ENCODE data around the gene NUCB1. TPM values are rescaled to one million over a fixed set of nuclear protein-coding genes. Genes with fewer than 3 reads are reported as not detected.
"Not testable (repeated sequence)": the region's sequence is repeated elsewhere in the genome, so short reads cannot be mapped to it uniquely, and the experiment has no call there.

Gene NUCB1
- polyA plus RNA-seq (ENCODE audit: insufficient read depth in 1 of 5, insufficient read length in 5 of 5, low replicate concordance in 1 of 5), result 100 to 1,000 TPM; 137 to 239 (median 180) TPM
- long read RNA-seq, donor 1, transcript NUCB1-201 (13 exons, 2,668 nt), result major isoform, 14 of 92 reads
- long read RNA-seq, donor 1, partial matches to known transcripts, result 74 of 92 reads
- long read RNA-seq, donor 1, other reads (novel, unspliced or antisense), result 0 of 92 reads
- long read RNA-seq, donor 2, transcript NUCB1-201 (13 exons, 2,668 nt), result major isoform, 5 of 32 reads
- long read RNA-seq, donor 2, partial matches to known transcripts, result 26 of 32 reads
- long read RNA-seq, donor 2, other reads (novel, unspliced or antisense), result 0 of 32 reads
- long read RNA-seq, donor 3, partial matches to known transcripts, result 95 of 100 reads
- long read RNA-seq, donor 3, other reads (novel, unspliced or antisense), result 0 of 100 reads
- long read RNA-seq, donor 4, partial matches to known transcripts, result 6 of 9 reads
- long read RNA-seq, donor 4, other reads (novel, unspliced or antisense), result 0 of 9 reads
- long read RNA-seq, donor 5, partial matches to known transcripts, result 14 of 21 reads
- long read RNA-seq, donor 5, other reads (novel, unspliced or antisense), result 0 of 21 reads
- long read RNA-seq, donor 6, transcript NUCB1-201 (13 exons, 2,668 nt), result major isoform, 18 of 69 reads
- long read RNA-seq, donor 6, partial matches to known transcripts, result 46 of 69 reads
- long read RNA-seq, donor 6, other reads (novel, unspliced or antisense), result 0 of 69 reads
- long read RNA-seq, donor 7, transcript NUCB1-201 (13 exons, 2,668 nt), result major isoform, 35 of 54 reads
- long read RNA-seq, donor 7, partial matches to known transcripts, result 17 of 54 reads
- long read RNA-seq, donor 7, other reads (novel, unspliced or antisense), result 0 of 54 reads
- long read RNA-seq, donor 8, transcript NUCB1-201 (13 exons, 2,668 nt), result major isoform, 6 of 11 reads
- long read RNA-seq, donor 8, partial matches to known transcripts, result 0 of 11 reads
- long read RNA-seq, donor 8, other reads (novel, unspliced or antisense), result 0 of 11 reads

DNA sequence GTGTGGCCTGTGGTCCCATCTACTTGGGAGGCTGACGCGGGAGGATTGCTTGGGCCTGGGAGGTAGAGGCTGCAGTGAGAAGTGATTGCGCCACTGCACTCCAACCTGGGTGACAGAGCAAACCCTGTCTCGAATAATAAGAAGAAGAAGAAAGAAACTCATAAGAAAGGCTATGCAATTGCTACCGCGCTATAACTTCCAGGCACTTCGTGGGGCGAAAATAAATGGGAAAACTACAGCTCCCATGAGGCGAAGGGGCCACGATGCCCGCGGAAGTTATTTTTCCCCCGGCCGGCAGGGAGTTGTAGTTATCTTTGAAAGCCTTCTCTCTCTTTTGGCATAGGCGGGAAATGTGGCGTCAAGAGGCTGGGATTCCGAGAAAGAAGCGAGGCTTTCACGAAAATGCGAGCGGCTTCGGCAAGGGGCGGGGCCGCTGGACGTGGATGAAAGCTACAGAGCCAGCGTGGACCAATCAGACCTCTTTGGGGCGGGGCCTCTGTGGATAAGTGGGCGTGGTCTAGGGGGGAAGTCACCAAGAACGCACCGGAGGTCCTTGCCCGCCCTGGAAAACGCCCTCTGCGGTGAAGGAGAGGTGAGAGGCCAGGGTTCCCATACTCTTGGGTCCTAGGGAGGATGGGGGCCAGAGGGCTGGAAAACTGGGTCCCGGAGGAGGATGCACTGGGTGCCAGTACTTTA, at the start of gene NUCB1:
TSS of gene NUCB1 (plus strand) at position 532 of the 696 bp plus-strand sequence. CDS start 485 bp downstream, outside the sequence.
- peak; percentile 99 for DNase-seq

DNA sequence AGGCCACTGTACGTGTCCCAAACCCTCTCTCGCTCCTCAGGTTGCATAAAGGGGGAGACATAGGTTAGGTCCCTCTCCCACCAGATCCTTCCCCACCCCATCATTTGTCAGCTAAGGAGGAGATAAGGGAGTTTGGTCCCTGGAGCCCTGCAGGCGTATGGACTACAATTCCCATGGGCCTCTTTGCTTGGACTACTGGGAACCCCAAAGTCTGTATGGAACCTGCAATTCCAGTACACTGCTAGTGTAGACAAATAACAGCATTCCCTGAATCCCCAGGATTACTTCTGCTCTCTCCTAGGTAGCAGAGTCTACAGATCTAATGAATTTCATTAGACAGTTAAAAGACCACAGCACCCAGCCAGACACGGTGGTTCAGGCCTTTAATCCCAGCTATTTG, 47.8 kb upstream of the NUCB1 start:
- no peak for DNase-seq

DNA sequence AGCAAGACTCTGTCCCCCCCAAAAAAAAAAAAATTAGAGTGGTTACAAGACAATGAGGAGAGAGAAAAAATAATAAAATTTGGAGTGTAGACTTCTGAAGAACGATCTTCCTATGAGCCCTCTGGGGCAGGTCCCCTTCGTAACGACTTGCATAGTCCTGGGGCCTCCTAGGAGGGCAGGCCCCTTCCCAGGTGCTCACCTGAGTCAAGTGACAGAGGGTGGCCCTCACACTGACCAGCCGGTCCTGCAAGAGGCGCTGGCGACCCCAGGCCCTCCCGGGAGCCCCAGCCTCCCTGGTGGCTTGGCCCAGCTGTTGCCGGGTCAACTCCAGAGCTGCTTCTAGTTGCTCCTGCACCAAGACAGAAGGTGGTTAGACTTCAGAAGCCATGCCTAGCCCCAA, 46.6 kb upstream of the NUCB1 start:
- no peak for DNase-seq

- DNase-seq, result no peak
These were observed 46.0 kb upstream of the NUCB1 start for GRCh38 chr19:48854103-48854502.

GRCh38 chr19:48856921-48857320, 43.2 kb upstream of the NUCB1 start:
- DNase-seq, result no peak

GRCh38 chr19:48858984-48859710, 41.0 kb upstream of the NUCB1 start:
- DNase-seq, result no peak

- DNase-seq, result peak in 1 of 2 donors; percentile 36
These were observed 40.2 kb upstream of the NUCB1 start for GRCh38 chr19:48859711-48860572.

DNA sequence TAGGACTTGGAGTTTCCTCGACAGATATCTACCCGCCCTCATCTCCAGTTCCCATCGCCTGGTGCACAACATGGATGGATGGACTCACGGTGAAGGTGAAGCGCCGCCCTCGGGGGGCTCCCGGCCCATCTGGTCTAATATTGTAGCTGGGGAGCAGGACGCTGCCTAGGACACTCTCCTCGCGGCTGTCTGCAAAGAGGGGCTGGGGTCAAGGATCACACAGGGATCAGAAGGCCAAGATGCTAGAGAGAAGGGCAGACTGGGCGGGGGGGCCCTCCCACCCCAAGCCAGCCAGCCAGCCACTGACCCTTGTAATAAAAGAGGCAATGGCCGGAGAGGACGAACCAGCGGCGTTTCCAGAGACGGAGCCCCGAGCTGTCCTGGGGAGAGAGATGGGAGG, 38.8 kb upstream of the NUCB1 start:
- no peak for DNase-seq

DNA sequence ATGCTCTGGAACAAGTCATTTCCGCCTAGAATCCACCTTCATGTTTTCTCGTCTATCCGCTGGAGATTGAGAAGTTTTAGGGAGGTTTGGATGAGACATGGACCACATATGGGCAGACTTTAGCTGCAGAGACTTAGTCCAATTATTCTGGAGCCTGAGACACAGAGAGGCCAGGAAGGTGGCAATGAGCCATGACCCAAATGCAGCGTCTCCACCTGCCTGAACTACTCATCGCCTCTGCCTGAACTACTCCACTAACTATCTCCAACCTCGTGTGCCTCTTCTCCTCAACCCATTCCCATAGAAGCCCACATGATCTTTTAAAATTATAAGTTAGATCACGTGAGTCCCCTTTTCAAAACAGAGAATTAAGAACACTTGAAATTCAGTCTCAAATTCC, 37.3 kb upstream of the NUCB1 start:
- no peak for DNase-seq

DNA sequence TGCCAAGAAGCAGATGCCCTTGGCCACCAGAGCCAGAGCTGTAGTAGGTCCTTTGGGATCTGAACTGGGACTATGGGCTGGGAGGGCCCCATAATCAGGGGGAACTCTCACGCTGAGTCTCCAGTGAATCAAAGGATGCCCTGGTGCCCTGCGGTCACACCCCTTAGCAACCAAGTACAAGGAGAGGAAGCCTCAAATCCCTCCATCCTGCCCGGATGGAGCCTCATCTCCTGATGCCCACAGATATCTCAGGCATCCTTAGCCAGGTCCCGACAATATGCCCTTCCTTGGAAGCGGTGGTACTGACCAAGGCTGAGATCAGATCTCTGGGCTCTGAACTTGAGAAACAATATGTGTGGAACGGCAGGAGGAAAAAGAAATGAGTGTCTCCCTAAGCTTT, 33.4 kb upstream of the NUCB1 start:
- no peak for DNase-seq

DNA sequence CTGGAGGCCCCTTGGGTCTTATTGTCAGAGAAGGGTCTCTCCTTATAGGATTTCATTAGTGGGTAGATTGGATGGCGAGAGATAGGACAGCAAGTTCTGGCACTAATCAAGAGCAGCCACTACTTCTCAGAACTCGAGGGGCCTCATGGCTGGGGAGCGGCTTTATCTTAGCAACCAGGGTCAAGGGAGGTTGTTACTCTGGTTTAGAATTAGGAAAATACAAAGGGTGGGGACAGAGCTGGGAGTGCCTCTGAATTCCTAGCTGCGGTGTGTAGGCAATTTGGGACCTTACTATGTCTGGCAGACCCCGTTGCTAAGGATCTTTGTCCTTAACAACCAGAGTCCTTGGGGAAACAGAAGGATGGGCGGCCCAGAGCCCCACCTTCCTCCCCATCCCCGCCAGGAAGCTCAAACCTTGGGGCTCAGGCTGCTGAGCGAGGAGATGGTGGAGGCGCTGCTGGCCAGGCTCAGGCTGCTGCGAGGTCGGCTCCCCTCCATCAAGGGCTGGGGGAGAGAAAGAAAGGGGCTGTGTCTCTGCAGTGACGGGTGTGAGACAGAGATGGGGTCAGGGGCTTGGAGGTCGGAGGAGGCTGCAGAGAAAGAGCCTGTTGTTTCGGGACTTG, 32.9 kb upstream of the NUCB1 start:
- DNase-seq, result peak in 1 of 2 donors; percentile 34

DNA sequence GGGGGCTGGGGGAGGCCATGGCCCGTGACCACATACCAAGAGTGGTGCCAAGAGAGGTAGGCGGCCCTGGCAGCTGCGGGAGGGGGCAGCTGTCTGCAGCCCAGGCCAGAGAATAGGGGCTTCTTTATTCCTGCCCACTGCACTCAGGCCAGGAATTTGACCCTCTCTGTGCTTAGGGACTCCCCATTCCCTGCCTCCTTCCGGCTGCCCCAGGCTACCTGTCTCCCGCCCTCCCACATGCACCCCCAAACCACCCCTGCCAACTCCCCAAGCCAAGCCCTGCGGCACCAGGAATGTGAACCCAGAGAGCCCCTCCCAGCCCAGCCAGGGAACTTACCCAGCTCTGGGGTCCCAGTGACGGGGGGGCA, 32.4 kb upstream of the NUCB1 start:
- DNase-seq, result no peak

DNA sequence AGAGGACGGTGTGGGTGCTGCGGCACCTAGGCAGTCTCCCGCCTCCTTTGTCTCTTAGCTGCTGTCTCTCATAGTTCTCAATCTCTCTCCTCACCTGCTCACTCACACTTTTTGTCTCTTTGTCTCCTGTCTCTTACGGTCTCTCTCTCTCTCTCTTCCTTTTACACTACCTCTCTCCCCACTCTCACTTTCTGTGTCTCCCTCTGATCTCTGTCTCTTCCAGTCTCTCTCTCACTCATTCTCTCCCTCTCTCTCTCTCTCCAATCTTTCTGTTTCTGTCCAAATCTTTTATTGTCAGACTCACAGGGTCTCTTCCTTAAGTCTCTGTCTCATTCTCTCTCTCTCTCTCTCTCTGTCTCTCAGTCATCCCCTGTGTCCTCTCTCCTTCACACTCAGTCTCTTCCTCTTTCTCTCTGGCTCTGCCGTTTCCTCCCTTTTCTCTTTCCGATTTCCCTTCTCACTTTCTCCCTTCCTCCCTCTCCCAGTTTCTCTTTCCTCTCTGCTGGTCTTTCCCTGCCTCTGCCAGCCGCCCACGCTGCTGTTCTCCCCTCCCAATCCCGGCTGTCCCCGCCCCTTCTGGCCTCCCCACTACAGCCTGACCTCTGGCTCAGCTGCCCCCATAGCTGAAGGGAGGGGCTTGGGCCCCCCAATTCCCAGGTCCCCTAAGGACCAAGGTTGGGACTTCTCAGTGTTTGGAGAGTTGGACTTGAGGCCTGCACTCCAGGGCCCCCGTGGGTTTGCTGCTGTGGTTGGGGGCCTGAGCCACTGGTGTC, 31.8 kb upstream of the NUCB1 start, which contains the start of gene PLEKHA4:
TSS of gene PLEKHA4 (minus strand) at position 504 of the 773 bp plus-strand sequence. CDS start 997 bp downstream, outside the sequence.
- peak in 1 of 2 donors; percentile 45 for DNase-seq

DNA sequence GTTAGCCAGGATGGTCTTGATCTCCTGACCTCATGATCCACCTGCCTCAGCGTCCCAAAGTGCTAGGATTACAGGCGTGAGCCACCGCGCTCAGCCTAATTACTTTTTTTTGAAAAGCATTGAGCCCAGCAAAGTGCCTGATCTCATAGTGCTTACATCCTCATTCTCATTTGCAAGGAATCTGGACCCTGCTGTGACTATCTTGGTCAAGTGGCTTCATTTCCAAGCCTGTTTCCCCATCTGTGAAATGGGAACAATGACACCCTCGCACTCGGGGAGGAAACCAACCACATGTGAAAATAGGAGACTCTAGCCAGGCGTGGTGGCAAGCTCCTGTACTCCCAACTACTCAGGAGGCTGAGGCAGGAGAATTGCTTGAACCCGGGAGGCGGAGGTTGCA, 30.1 kb upstream of the NUCB1 start:
- DNase-seq, result no peak

- not testable (repeated sequence) for DNase-seq
These were observed 28.5 kb upstream of the NUCB1 start for GRCh38 chr19:48871471-48872181.

DNA sequence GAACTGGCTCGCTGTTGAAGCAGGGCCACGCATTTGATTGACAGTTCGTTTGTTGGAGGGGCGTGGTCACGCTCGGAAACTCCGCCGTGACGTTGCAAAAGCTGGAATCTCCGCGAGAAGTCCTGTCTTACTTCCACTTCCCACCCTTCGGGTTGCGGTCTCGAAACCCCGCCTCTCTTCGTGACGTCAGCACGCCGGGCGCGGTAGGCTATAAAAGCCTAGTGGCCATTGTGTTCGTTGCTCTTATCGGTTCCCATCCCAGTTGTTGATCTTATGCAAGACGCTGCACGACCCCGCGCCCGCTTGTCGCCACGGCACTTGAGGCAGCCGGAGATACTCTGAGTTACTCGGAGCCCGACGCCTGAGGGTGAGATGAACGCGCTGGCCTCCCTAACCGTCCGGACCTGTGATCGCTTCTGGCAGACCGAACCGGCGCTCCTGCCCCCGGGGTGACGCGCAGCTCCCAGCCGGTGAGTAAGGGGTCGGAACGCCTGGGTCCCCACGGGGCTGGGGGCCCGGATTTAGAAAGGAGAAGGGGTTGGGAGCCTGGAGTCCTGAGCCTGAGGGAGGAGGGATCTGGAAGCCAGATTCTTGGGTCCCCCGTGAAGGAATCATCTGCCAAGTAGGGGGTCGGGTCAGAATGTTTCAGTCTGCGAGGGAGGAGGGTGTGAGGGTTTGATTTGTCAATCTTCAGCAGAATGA, 27.8 kb upstream of the NUCB1 start, which contains the start of gene PPP1R15A:
TSS of gene PPP1R15A (plus strand) at position 240 of the 702 bp plus-strand sequence. CDS start 813 bp downstream, outside the sequence.
- peak; percentile 98 to 99 for DNase-seq

DNA sequence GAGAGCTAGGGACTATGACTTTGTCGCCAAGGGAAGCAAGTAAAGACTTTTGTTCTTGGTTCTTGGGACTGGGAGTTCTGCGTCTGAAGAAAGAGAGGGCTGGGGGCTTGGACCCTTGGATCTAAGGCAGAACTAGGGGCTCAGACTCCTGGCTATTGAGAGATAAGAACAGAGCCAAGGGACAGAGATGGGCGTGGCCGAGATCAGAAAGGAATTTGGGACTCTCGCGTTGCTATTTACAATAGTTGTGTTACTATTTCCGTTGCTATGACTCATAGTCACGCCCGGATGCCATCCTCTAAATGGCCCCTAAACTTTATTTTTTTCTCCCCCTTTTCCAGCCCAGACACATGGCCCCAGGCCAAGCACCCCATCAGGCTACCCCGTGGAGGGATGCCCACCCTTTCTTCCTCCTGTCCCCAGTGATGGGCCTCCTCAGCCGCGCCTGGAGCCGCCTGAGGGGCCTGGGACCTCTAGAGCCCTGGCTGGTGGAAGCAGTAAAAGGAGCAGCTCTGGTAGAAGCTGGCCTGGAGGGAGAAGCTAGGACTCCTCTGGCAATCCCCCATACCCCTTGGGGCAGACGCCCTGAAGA, 27.1 kb upstream of the NUCB1 start:
- peak; percentile 89 to 94 for DNase-seq

All from right lung (tissue), 10 donors.